ENCODE measurements around the gene GATC.
"Not testable (repeated sequence)": the region's sequence is repeated elsewhere in the genome, so short reads cannot be mapped to it uniquely, and the experiment has no call there.

Gene GATC

DNA sequence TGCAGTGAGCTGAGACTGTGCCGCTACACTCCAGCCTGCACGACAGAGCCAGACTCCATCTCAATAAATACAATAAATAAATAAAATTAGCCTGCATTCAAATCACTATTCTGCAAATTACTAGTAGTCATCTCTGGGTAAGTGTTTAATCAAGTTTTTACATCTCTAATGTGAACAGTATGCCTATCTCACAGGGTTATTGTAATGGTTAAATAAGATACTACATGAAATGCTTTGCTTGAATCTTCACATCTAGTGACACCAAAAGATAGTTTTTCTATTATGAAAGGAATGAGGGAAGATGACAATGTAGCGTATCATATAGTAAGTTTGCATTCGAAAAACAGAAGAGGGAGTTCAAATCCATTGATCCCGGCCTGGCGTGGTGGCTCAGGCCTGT, 21.2 kb downstream of the GATC start:
- in situ Hi-C loops (cut with MboI; ENCODE audit: low pct_unique_long_range_greater_than_20kb, low sequenced_read_pairs), result no loop called here
- DNase-seq, result no peak

- peak; percentile 54 for DNase-seq
These were observed 22.1 kb downstream of the GATC start for GRCh38 chr12:120468325-120468820.

DNA sequence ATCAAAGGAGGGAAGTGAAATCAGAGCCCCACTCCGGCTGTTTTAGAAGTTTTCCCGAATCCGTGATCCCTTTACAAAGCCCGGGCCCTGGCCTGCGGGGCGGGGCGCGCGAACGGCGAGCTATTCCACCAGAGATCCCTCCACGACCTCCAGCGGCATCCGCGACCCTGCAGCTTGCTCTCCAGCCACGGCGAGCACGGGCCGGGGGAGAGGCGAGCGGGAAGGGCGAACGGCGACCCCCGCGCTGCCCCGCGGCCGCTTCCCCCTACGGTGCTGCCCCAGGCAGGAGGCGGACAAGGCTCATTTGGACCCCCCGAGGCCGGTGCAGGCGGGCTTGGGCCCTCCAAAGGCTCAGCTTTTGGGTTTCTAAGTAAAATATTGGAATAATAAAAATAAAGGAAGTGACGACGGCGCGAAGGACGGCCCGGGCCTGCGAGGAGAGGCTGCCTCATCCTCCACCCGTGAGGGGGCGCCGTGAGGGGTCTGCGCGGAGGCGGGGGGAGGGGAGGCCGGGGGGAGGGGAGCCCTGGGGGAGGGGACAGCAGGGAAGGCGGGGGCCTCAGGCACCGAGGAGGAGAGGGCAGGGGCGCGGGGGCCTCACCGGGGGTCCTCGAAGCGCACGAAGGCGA, 22.7 kb downstream of the GATC start:
- in situ Hi-C loops (cut with MboI; ENCODE audit: low pct_unique_long_range_greater_than_20kb, low sequenced_read_pairs), result no loop called here
- peak; percentile 27 for DNase-seq

More at GRCh38 chr12:120468325-120468820, 22.1 kb downstream of the GATC start:
- in situ Hi-C loops (cut with MboI; ENCODE audit: low pct_unique_long_range_greater_than_20kb, low sequenced_read_pairs), result no loop called here

- DNase-seq, result peak; percentile 93
- in situ Hi-C loops (cut with MboI; ENCODE audit: low pct_unique_long_range_greater_than_20kb, low sequenced_read_pairs), result no loop called here
These were observed 23.4 kb downstream of the GATC start, which contains the start of gene SRSF9 for GRCh38 chr12:120469450-120470149. SRSF9 (minus strand) TSS chr12:120469748; CDS start chr12:120469609, 139 bp downstream.

- DNase-seq, result no peak
- in situ Hi-C loops (cut with MboI; ENCODE audit: low pct_unique_long_range_greater_than_20kb, low sequenced_read_pairs), result no loop called here
These were observed 24.0 kb downstream of the GATC start for GRCh38 chr12:120470150-120470784.

GRCh38 chr12:120472521-120472920, 26.3 kb downstream of the GATC start:
- no peak for DNase-seq
- in situ Hi-C loops (cut with MboI; ENCODE audit: low pct_unique_long_range_greater_than_20kb, low sequenced_read_pairs), result no loop called here

DNA sequence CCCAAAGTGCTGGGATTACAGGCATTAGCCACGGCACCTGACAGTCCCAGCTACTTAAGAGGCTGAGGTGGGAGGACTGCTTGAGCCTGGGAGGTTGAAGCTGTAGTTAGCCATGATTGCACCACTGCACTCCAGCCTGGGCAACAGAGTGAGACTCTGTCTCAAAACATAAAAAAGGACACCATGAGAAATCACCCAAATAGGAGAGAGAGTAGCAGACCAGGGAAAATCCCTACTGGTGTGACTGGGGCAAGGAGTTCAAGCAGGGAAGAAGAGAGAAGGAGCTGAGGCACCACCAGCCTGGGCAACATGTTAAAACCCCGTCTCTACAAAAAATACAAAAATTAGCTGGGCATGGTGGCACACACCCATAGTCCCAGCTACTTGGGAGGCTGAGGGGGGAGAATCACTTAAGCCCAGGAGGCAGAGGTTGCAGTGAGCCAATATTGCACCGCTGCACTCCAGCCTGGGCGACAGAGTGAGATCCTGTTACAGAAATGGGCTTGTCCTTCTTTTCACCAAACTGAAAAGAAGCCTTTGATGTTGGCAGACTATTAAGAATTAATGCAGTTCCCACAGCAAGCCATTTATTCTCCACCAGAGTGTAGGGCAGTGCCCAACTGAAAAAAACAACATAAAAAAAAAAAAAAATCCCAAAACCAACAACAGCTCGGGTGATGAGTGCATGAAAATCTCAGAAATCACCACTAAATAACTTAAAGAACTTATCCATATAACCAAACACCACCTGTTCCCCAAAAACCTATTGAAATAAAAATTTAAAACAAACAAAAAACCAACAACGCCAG, 27.8 kb downstream of the GATC start:
- in situ Hi-C loops (cut with MboI; ENCODE audit: low pct_unique_long_range_greater_than_20kb, low sequenced_read_pairs), result no loop called here
- no peak for DNase-seq

- peak; percentile 85 for DNase-seq
- in situ Hi-C loops (cut with MboI; ENCODE audit: low pct_unique_long_range_greater_than_20kb, low sequenced_read_pairs), result no loop called here
These were observed 28.3 kb downstream of the GATC start for GRCh38 chr12:120474616-120474960.

- in situ Hi-C loops (cut with MboI; ENCODE audit: low pct_unique_long_range_greater_than_20kb, low sequenced_read_pairs), result no loop called here
- no peak for DNase-seq
These were observed 29.4 kb downstream of the GATC start for GRCh38 chr12:120475643-120476042.

- in situ Hi-C loops (cut with MboI; ENCODE audit: low pct_unique_long_range_greater_than_20kb, low sequenced_read_pairs), result no loop called here
- no peak for DNase-seq
These were observed 33.2 kb downstream of the GATC start for GRCh38 chr12:120479458-120479857.

GRCh38 chr12:120480211-120480610, 34.0 kb downstream of the GATC start:
- no peak for DNase-seq
- in situ Hi-C loops (cut with MboI; ENCODE audit: low pct_unique_long_range_greater_than_20kb, low sequenced_read_pairs), result no loop called here

- in situ Hi-C loops (cut with MboI; ENCODE audit: low pct_unique_long_range_greater_than_20kb, low sequenced_read_pairs), result no loop called here
These were observed 35.0 kb downstream of the GATC start for GRCh38 chr12:120481022-120481767.

GRCh38 chr12:120483621-120484020, 37.4 kb downstream of the GATC start:
- peak; percentile 69 for DNase-seq

More at GRCh38 chr12:120481022-120481767, 35.0 kb downstream of the GATC start:
- no peak for DNase-seq

DNA sequence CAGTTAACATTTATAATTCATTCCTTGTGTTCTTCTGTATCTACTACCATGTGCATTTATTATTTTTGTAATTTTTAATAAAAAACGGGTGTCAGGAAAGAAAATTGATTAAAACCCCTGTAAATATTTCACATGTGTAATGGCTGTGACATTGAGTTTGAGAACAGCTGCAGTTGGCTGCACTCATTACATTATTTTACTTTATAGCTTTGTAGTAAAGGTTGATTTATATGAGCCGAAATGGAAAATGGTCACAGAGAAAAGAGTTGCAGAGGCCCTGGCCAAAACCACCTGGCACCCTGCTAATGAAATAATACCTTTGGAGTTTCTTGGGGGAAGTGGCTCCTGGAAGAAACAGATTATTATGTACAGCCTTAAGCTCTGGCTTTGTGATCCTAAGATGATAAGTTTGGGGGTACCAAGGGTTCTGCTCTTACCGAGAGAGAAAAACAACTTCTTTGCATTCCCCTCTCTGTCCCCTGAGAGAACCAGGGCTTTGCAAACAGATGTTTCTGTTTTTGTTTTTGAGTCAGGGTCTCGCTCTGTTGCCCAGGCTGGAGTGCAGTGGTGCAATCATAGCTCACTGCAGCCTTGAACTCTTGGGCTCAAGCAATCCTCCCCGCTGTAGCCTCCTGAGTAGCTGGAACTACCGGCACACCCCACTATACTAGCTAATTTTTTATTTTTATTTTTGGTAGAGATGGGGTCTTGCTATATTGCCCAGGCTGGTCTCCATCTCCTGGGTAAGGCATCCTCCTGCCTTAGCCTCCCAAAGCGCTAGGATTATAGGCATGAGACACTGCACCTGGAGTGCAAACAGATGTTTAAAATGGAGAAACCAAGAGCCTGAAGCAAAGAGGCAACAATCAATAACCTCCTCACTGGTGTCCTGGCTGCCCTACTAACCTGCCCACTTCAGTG, 40.0 kb downstream of the GATC start:
- no peak for DNase-seq
- in situ Hi-C loops (cut with MboI; ENCODE audit: low pct_unique_long_range_greater_than_20kb, low sequenced_read_pairs), result no loop called here

More at GRCh38 chr12:120483621-120484020, 37.4 kb downstream of the GATC start:
- in situ Hi-C loops (cut with MboI; ENCODE audit: low pct_unique_long_range_greater_than_20kb, low sequenced_read_pairs), result no loop called here

GRCh38 chr12:120487552-120487951, 41.3 kb downstream of the GATC start:
- DNase-seq; in situ Hi-C loops (cut with MboI; ENCODE audit: low pct_unique_long_range_greater_than_20kb, low sequenced_read_pairs): not testable (repeated sequence)

DNA sequence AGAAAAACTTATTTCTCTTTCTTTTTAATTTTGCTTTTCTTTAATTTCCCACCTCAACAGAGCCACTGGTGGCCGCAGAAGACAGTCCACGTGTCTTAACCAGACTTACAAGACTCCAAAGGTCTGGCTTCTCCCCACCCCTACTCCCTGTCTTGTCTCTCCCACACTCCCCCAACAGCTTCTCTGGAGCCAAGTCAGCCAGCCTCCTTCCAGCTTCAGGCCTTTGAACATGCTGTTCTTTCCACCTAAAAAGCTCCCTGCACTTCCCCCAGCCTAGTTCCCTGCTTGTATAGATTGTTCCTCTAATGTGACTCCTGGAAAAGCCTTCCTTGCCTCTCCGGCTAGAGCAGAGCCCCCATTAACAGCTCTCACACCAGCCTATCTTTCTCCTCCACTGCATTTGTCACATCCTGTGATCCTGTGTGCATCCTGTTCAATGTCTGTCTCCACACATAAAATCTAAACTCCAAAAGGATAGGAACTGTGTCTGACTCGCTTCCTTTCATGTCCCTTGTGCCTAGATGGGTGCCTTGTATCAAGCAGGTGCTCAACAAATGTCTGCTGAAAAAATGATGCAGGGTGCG, 41.9 kb downstream of the GATC start:
- DNase-seq, result no peak
- in situ Hi-C loops (cut with MboI; ENCODE audit: low pct_unique_long_range_greater_than_20kb, low sequenced_read_pairs), result no loop called here

- in situ Hi-C loops (cut with MboI; ENCODE audit: low pct_unique_long_range_greater_than_20kb, low sequenced_read_pairs), result no loop called here
- no peak for DNase-seq
These were observed 42.8 kb downstream of the GATC start for GRCh38 chr12:120489018-120489417.
